ENCODE results near the gene SCLY. TPM values are rescaled to one million over a fixed set of nuclear protein-coding genes. Genes with fewer than 3 reads are reported as not detected.

Gene SCLY
- total RNA-seq, 1 donor from 2014 or later = 21.5 TPM

GRCh38 chr2:238082827-238083226, 22.0 kb downstream of the SCLY start:
- H3K4me1 Mint-ChIP-seq = peaks cover 9% of the 10 kb centered on the region
- no peak for DNase-seq (ENCODE audit: low spot score in 2 of 2, unreplicated experiment in 2 of 2)
- H3K36me3 Mint-ChIP-seq = peaks cover 49% of the 10 kb centered on the region
- H3K27ac Mint-ChIP-seq = no peak overlapping the region
- no peak for TF ChIP-seq CTCF (IDR thresholded peaks at IDR 0.05; ENCODE audit: unreplicated experiment)
- no peak overlapping the region for H3K4me3 Mint-ChIP-seq
- H3K9me3 Mint-ChIP-seq = peaks cover 16% of the 10 kb centered on the region
- H3K27me3 Mint-ChIP-seq (ENCODE audit: low read depth) = no peaks in the 10 kb centered on the region

- no peak for TF ChIP-seq CTCF (IDR thresholded peaks at IDR 0.05; ENCODE audit: unreplicated experiment)
These were observed 23.1 kb downstream of the SCLY start for GRCh38 chr2:238083919-238084318.

GRCh38 chr2:238084761-238085160, 24.0 kb downstream of the SCLY start:
- peaks cover 35% of the 10 kb centered on the region for H3K36me3 Mint-ChIP-seq
- no peak overlapping the region for H3K27ac Mint-ChIP-seq

More at GRCh38 chr2:238083919-238084318, 23.1 kb downstream of the SCLY start:
- Mint-ChIP-seq H3K27me3 (ENCODE audit: low read depth) (no peaks in the 10 kb centered on the region), H3K4me3 (no peak overlapping the region), H3K9me3 (peaks cover 10% of the 10 kb centered on the region), H3K4me1 (peaks cover 9% of the 10 kb centered on the region), H3K36me3 (peaks cover 41% of the 10 kb centered on the region), H3K27ac (no peak overlapping the region)
- DNase-seq (ENCODE audit: low spot score in 2 of 2, unreplicated experiment in 2 of 2) = no peak

GRCh38 chr2:238085899-238086298, 25.1 kb downstream of the SCLY start:
- no peak for DNase-seq (ENCODE audit: low spot score in 2 of 2, unreplicated experiment in 2 of 2)
- Mint-ChIP-seq H3K27me3 (ENCODE audit: low read depth) (no peaks in the 10 kb centered on the region), H3K36me3 (peaks cover 25% of the 10 kb centered on the region), H3K4me3 (no peak overlapping the region), H3K9me3 (no peaks in the 10 kb centered on the region), H3K4me1 (peaks cover 7% of the 10 kb centered on the region), H3K27ac (no peak overlapping the region)
- TF ChIP-seq CTCF (IDR thresholded peaks at IDR 0.05; ENCODE audit: unreplicated experiment) = no peak

More at GRCh38 chr2:238084761-238085160, 24.0 kb downstream of the SCLY start:
- H3K9me3 Mint-ChIP-seq = peaks cover 5% of the 10 kb centered on the region
- TF ChIP-seq CTCF (IDR thresholded peaks at IDR 0.05; ENCODE audit: unreplicated experiment) = no peak
- no peaks in the 10 kb centered on the region for H3K27me3 Mint-ChIP-seq (ENCODE audit: low read depth)
- no peak for DNase-seq (ENCODE audit: low spot score in 2 of 2, unreplicated experiment in 2 of 2)
- H3K4me1 Mint-ChIP-seq = peaks cover 9% of the 10 kb centered on the region
- no peak overlapping the region for H3K4me3 Mint-ChIP-seq

- H3K27me3 Mint-ChIP-seq (ENCODE audit: low read depth) = no peaks in the 10 kb centered on the region
- no peak overlapping the region for H3K27ac Mint-ChIP-seq
- H3K4me1 Mint-ChIP-seq = peaks cover 3% of the 10 kb centered on the region
- no peak overlapping the region for H3K4me3 Mint-ChIP-seq
- H3K36me3 Mint-ChIP-seq = peaks cover 15% of the 10 kb centered on the region
- no peaks in the 10 kb centered on the region for H3K9me3 Mint-ChIP-seq
- DNase-seq (ENCODE audit: low spot score in 2 of 2, unreplicated experiment in 2 of 2) = no peak
- no peak for TF ChIP-seq CTCF (IDR thresholded peaks at IDR 0.05; ENCODE audit: unreplicated experiment)
These were observed 26.4 kb downstream of the SCLY start for GRCh38 chr2:238087211-238087610.

GRCh38 chr2:238090887-238091286, 30.1 kb downstream of the SCLY start:
- no peak overlapping the region for H3K27ac Mint-ChIP-seq
- H3K4me1 Mint-ChIP-seq = no peaks in the 10 kb centered on the region
- H3K4me3 Mint-ChIP-seq = no peak overlapping the region

More at GRCh38 chr2:238090887-238091286, 30.1 kb downstream of the SCLY start:
- DNase-seq (ENCODE audit: low spot score in 2 of 2, unreplicated experiment in 2 of 2) = no peak
- Mint-ChIP-seq H3K27me3 (ENCODE audit: low read depth) (no peaks in the 10 kb centered on the region), H3K36me3 (peaks cover 5% of the 10 kb centered on the region), H3K9me3 (no peaks in the 10 kb centered on the region)
- no peak for TF ChIP-seq CTCF (IDR thresholded peaks at IDR 0.05; ENCODE audit: unreplicated experiment)

Measured in mesothelial cell of epicardium (in vitro differentiated cells).